HCT116 (cell line): ENCODE results near the gene NUP133. TPM values are rescaled to one million over a fixed set of nuclear protein-coding genes. Genes with fewer than 3 reads are reported as not detected.
"Not testable (repeated sequence)": the region's sequence is repeated elsewhere in the genome, so short reads cannot be mapped to it uniquely, and the experiment has no call there.

ENCODE experiments used
- ATAC-seq: fragments of 200-7000 bp; cut with Tn5 transposase; 2 replicates; pipeline ENCODE4 v1.9.1; 2020; ENCODE audit warnings: mild to moderate bottlenecking, moderate library complexity
- BruUV-seq: library from RNA; stranded (reverse); fragments of 400-500 nt; replicated peaks from 2 replicates; lab custom pipeline; 2021; lab: Mats Ljungman, UMichigan
- CTCF ChIA-PET: fragments of 300-600 bp; sonication (Branson Sonifier 250); formaldehyde crosslinking; loops from one replicate; lab custom pipeline; 2021; ENCODE audit warnings: antibody characterized with exemption; lab: Charles Lee
- POLR2A ChIA-PET: fragments of 300-600, 350-600 bp; sonication (Branson Sonifier 250); formaldehyde crosslinking; loops from one replicate; lab custom pipeline; 2021; ENCODE audit warnings: antibody characterized with exemption; lab: Charles Lee
- RAD21 ChIA-PET, 2 experiments: fragments of 300-600 bp; sonication (Branson Sonifier 250); formaldehyde crosslinking; loops; one replicate each; lab custom pipeline; 2023; ENCODE audit warnings: low total read pairs in 2 of 2; ENCODE audit not compliant: uncharacterized antibody in 2 of 2, unreplicated experiment in 2 of 2, low non-redundant PET in 1 of 2; lab: Charles Lee
- DNase-seq: peaks from one replicate; pipeline ENCODE4 v3.0.0-alpha.2; 2010; ENCODE audit warnings: low read depth, low spot score
- H2AFZ ChIP-seq: fragments of 200-600 bp; shearing (Covaris generic), sonication (generic); 2 replicates; pipeline ENCODE4 v1.6.1; 2017; ENCODE audit warnings: low read depth, mixed run types, mixed read lengths, antibody characterized with exemption, low read length; ENCODE audit not compliant: poor library complexity, severe bottlenecking
- H3K27ac ChIP-seq: 2 replicates; pipeline ENCODE4 v1.5.1; 2012; ENCODE audit warnings: low read depth, low read length
- H3K27me3 ChIP-seq: fragments of 200-600 bp; sonication (generic); 2 replicates; pipeline ENCODE4 v1.6.1; 2016; ENCODE audit warnings: mixed run types, low read length, mixed read lengths; ENCODE audit not compliant: insufficient read depth
- H3K36me3 ChIP-seq, 2 experiments: fragments of 200-500 bp in 1 of 2; fragments of 200-600 bp in 1 of 2; sonication (Bioruptor generic) in 1 of 2; sonication (generic) in 1 of 2; 2 replicates each; pipeline versions ENCODE4 v1.5.1 to v1.6.1; 2014 to 2016; ENCODE audit warnings: low read length in 2 of 2, inconsistent platforms in 1 of 2, mixed read lengths in 1 of 2, mixed run types in 1 of 2; ENCODE audit not compliant: insufficient read depth in 2 of 2, control insufficient read depth in 1 of 2
- H3K4me1 ChIP-seq, 2 experiments: fragments of 200-600 bp in 1 of 2; sonication (generic) in 1 of 2; 2 replicates each; pipeline versions ENCODE4 v1.5.1 to v1.6.1; 2012 to 2017; ENCODE audit warnings: low read length in 2 of 2, inconsistent platforms in 1 of 2, mild to moderate bottlenecking in 1 of 2, mixed read lengths in 1 of 2, mixed run types in 1 of 2, moderate library complexity in 1 of 2; ENCODE audit not compliant: insufficient read depth in 2 of 2, control insufficient read depth in 1 of 2
- H3K4me2 ChIP-seq: fragments of 200-600 bp; sonication (generic); 2 replicates; pipeline ENCODE4 v1.6.1; 2017; ENCODE audit warnings: mixed run types, low read length, mixed read lengths
- H3K4me3 ChIP-seq, 2 experiments: fragments of 200-600 bp in 1 of 2; sonication (generic) in 1 of 2; replicated peaks in 1 of 2; 2 replicates each; pipeline ENCODE4 v1.5.1; 2011 to 2016; ENCODE audit warnings: low read length in 2 of 2, control low read depth in 1 of 2, low read depth in 1 of 2, mild to moderate bottlenecking in 1 of 2, mixed read lengths in 1 of 2, mixed run types in 1 of 2
- H3K79me2 ChIP-seq: fragments of 200-600 bp; sonication (generic); 2 replicates; pipeline ENCODE4 v1.6.1; 2017; ENCODE audit warnings: mild to moderate bottlenecking, mixed run types, low read length, moderate library complexity, mixed read lengths; ENCODE audit not compliant: insufficient read depth
- H3K9ac ChIP-seq: fragments of 200-600 bp; sonication (generic); 2 replicates; pipeline ENCODE4 v1.6.1; 2016; ENCODE audit warnings: low read length, mixed read lengths
- H3K9me2 ChIP-seq: fragments of 200-600 bp; sonication (generic), shearing (Covaris generic); 2 replicates; pipeline ENCODE4 v1.6.1; 2017; ENCODE audit warnings: mixed run types, mild to moderate bottlenecking, moderate library complexity; ENCODE audit not compliant: insufficient read depth
- H3K9me3 ChIP-seq, 2 experiments: fragments of 200-500 bp in 1 of 2; fragments of 200-600 bp in 1 of 2; sonication (Bioruptor generic) in 1 of 2; sonication (generic) in 1 of 2; 2 replicates each; pipeline ENCODE4 v1.6.1; 2014 to 2017; ENCODE audit warnings: low read length in 2 of 2, mixed read lengths in 2 of 2, inconsistent platforms in 1 of 2, low read depth in 1 of 2, mild to moderate bottlenecking in 1 of 2, mixed run types in 1 of 2, moderate library complexity in 1 of 2; ENCODE audit not compliant: control insufficient read depth in 1 of 2, insufficient read depth in 1 of 2
- H4K20me1 ChIP-seq: fragments of 200-600 bp; sonication (generic), shearing (Covaris generic); 2 replicates; pipeline ENCODE4 v1.6.1; 2017; ENCODE audit warnings: mixed run types, mild to moderate bottlenecking, moderate library complexity; ENCODE audit not compliant: insufficient read depth
- ATF3 ChIP-seq: IDR thresholded peaks from 2 replicates; pipeline ENCODE4 v1.6.1; 2012
- CTCF ChIP-seq, 3 experiments: fragments of 200-600 bp in 1 of 3; sonication (generic) in 1 of 3; IDR thresholded peaks in 2 of 3; conservative IDR thresholded peaks in 1 of 3; 2 replicates each; pipeline ENCODE4 v1.5.1; 2012 to 2017; ENCODE audit warnings: low read depth in 2 of 3, low read length in 2 of 3, antibody characterized with exemption in 1 of 3, borderline replicate concordance in 1 of 3, control low read depth in 1 of 3, mild to moderate bottlenecking in 1 of 3, mixed read lengths in 1 of 3, mixed run types in 1 of 3, moderate library complexity in 1 of 3; ENCODE audit not compliant: insufficient read depth in 1 of 3
- EGR1 ChIP-seq: IDR thresholded peaks from 2 replicates; pipeline ENCODE4 v1.6.1; 2012; ENCODE audit warnings: low read depth
- ELF1 ChIP-seq: IDR thresholded peaks from 2 replicates; pipeline ENCODE4 v1.6.1; 2012; ENCODE audit warnings: low read depth, borderline replicate concordance
- EZH2 ChIP-seq: fragments of 200-600 bp; sonication (generic); IDR thresholded peaks from 2 replicates; pipeline ENCODE4 v1.6.1; 2017; ENCODE audit warnings: antibody characterized with exemption, mixed run types
- EZH2phosphoT487 ChIP-seq: fragments of 200-600 bp; IDR thresholded peaks from 2 replicates; pipeline ENCODE4 v1.6.1; 2018; ENCODE audit warnings: antibody characterized with exemption, borderline replicate concordance
- JUND ChIP-seq: IDR thresholded peaks from 2 replicates; pipeline ENCODE4 v1.6.1; 2012
- POLR2AphosphoS5 ChIP-seq: IDR thresholded peaks from 2 replicates; pipeline ENCODE4 v1.6.1; 2011; ENCODE audit warnings: mild to moderate bottlenecking, low read depth, low read length, moderate library complexity
- REST ChIP-seq: IDR thresholded peaks from 2 replicates; pipeline ENCODE4 v1.6.1; 2012; ENCODE audit warnings: low read depth
- SIN3A ChIP-seq: IDR thresholded peaks from 2 replicates; pipeline ENCODE4 v1.6.1; 2012; ENCODE audit warnings: low read depth
- SP1 ChIP-seq: IDR thresholded peaks from 2 replicates; pipeline ENCODE4 v1.6.1; 2012; ENCODE audit warnings: low read depth
- YY1 ChIP-seq: IDR thresholded peaks from 2 replicates; pipeline ENCODE4 v1.6.1; 2011; ENCODE audit warnings: low read length, low read depth, moderate library complexity, mild to moderate bottlenecking; ENCODE audit not compliant: insufficient replicate concordance; ENCODE audit errors: extremely low read depth
- ZFX ChIP-seq: fragments of 450-650 bp; IDR thresholded peaks from 2 replicates; pipeline ENCODE4 v1.6.1; 2017
- ZNF274 ChIP-seq: fragments of 200-500 bp; sonication (Bioruptor generic); IDR thresholded peaks from 2 replicates; pipeline ENCODE4 v1.6.1; 2014; ENCODE audit warnings: mild to moderate bottlenecking, low read depth, low read length, inconsistent platforms
- intact Hi-C: fragments of 100-400 bp; cut with micrococcal nuclease; formaldehyde crosslinking; loops from 2 replicates; pipeline ENCODE4 v1.10.0; 2022
- total RNA-seq: library from RNA; stranded (reverse); gene quantifications from one replicate; pipeline ENCODE4 v1.2.1, GENCODE V29; 2021; ENCODE audit not compliant: unreplicated experiment

Gene NUP133
- total RNA-seq, 1 experiment from 2014 or later = 52.5 TPM

GRCh38 chr1:229478852-229479251 lies 29.3 kb downstream of the NUP133 start:
- H3K79me2 ChIP-seq = peaks cover 16% of the 10 kb centered on the region; the same call in 1 of the 2 replicates
- H3K27ac ChIP-seq = no peak overlapping the region
- H3K9me3 ChIP-seq = no peaks in the 10 kb centered on the region
- no peak overlapping the region for H3K9ac ChIP-seq
- ChIA-PET POLR2A (no interaction called here), CTCF (interaction anchor here (1.1 kb wide), 1 partner anchor 220 kb away, joined by 6 read pairs; no protein-coding TSS in a partner anchor), RAD21 (no interaction called here)
- H3K4me1 ChIP-seq = no peaks in the 10 kb centered on the region
- no peak overlapping the region for H3K4me3 ChIP-seq
- H3K27me3 ChIP-seq = no peaks in the 10 kb centered on the region
- no peak overlapping the region for H3K4me2 ChIP-seq
- DNase-seq (no peak), ATAC-seq (no peak)
- no peaks in the 10 kb centered on the region for H4K20me1 ChIP-seq
- H3K9me2 ChIP-seq = no peaks in the 10 kb centered on the region
- H3K36me3 ChIP-seq = peaks cover 20 to 21% of the 10 kb centered on the region in 2 experiments
- no peak for TF ChIP-seq YY1
- no peak for TF ChIP-seq ATF3
- no peak for TF ChIP-seq POLR2AphosphoS5
- TF ChIP-seq ZNF274 = no peak
- TF ChIP-seq SIN3A = no peak
- no peak for TF ChIP-seq SP1
- TF ChIP-seq EZH2phosphoT487 = no peak
- TF ChIP-seq EGR1 = no peak
- no peak for TF ChIP-seq CTCF (IDR thresholded peaks at IDR 0.05 in 2 of 3, conservative IDR thresholded peaks at IDR 0.05 in 1 of 3; ENCODE audit: borderline replicate concordance in 1 of 3, insufficient read depth in 1 of 3, low read depth in 2 of 3, low read length in 2 of 3)
- no peak for TF ChIP-seq ELF1
- TF ChIP-seq ZFX = no peak
- no peak for TF ChIP-seq REST
- no peak for TF ChIP-seq JUND
- no peak for TF ChIP-seq EZH2
- no peak overlapping the region for H2AFZ ChIP-seq
- intact Hi-C loops = no loop called here
- BruUV-seq = no TSS peak

GRCh38 chr1:229475859-229476258 lies 32.3 kb downstream of the NUP133 start:
- POLR2A ChIA-PET = interaction anchor here (0.6 kb wide), 1 partner anchor 31 kb away, joined by 3 read pairs; no protein-coding TSS in a partner anchor
- ATAC-seq, H3K4me3 ChIP-seq, RAD21 ChIA-PET, H3K4me2 ChIP-seq, H2AFZ ChIP-seq, BruUV-seq, CTCF ChIA-PET, H3K9me3 ChIP-seq, H3K9ac ChIP-seq, DNase-seq, H3K27me3 ChIP-seq, intact Hi-C loops, H3K27ac ChIP-seq, H3K9me2 ChIP-seq, H4K20me1 ChIP-seq, H3K4me1 ChIP-seq: not testable (repeated sequence)
- peaks cover 11 to 21% of the 10 kb centered on the region in 2 experiments; a peak in 3 of 4 replicates for H3K36me3 ChIP-seq
- peaks cover 12% of the 10 kb centered on the region; the same call in 1 of the 2 replicates for H3K79me2 ChIP-seq
